HepG2 (cell line): ENCODE measurements around the gene PIEZO1. TPM values are rescaled to one million over a fixed set of nuclear protein-coding genes. Genes with fewer than 3 reads are reported as not detected.

ENCODE experiments used
- DMTF1 ChIP-seq: sonication (generic); formaldehyde crosslinking; IDR thresholded peaks from 2 replicates; pipeline ENCODE4 v1.4.0; 2020; ENCODE audit warnings: mild to moderate bottlenecking, missing genetic modification reagents
- HHEX ChIP-seq: IDR thresholded peaks from 2 replicates; pipeline ENCODE4 v1.6.1; 2016; ENCODE audit warnings: control low read depth
- KDM5B ChIP-seq: sonication (generic); formaldehyde crosslinking; IDR thresholded peaks from 2 replicates; pipeline ENCODE4 v1.4.0; 2020; ENCODE audit warnings: missing genetic modification reagents, mild to moderate bottlenecking, borderline replicate concordance
- MAFG ChIP-seq: sonication (generic); formaldehyde crosslinking; IDR thresholded peaks from 2 replicates; pipeline ENCODE4 v1.5.1; 2020; ENCODE audit warnings: mild to moderate bottlenecking, missing genetic modification reagents
- NFKB2 ChIP-seq: sonication (generic); formaldehyde crosslinking; IDR thresholded peaks from 2 replicates; pipeline ENCODE4 v1.4.0; 2020; ENCODE audit warnings: missing genetic modification reagents, borderline replicate concordance
- RERE ChIP-seq: IDR thresholded peaks from 2 replicates; pipeline ENCODE4 v1.6.1; 2016; ENCODE audit warnings: low read depth, missing genetic modification reagents, missing compliant biosample characterization
- RXRB ChIP-seq: IDR thresholded peaks from 2 replicates; pipeline ENCODE4 v1.6.1; 2016; ENCODE audit warnings: borderline replicate concordance, missing genetic modification reagents, missing compliant biosample characterization
- ZBTB3 ChIP-seq: sonication (generic); formaldehyde crosslinking; IDR thresholded peaks from 2 replicates; pipeline ENCODE4 v1.4.0; 2020; ENCODE audit warnings: low read depth, mild to moderate bottlenecking, moderate library complexity, missing genetic modification reagents, borderline replicate concordance
- ZKSCAN1 ChIP-seq: fragments of 150-350 bp; IDR thresholded peaks from 2 replicates; pipeline ENCODE4 v1.6.1; 2014; ENCODE audit warnings: low read length
- ZNF30 ChIP-seq: sonication (generic); formaldehyde crosslinking; IDR thresholded peaks from 2 replicates; pipeline ENCODE4 v1.5.0; 2020; ENCODE audit warnings: mild to moderate bottlenecking, missing genetic modification reagents
- ZNF496 ChIP-seq: sonication (generic); formaldehyde crosslinking; IDR thresholded peaks from 2 replicates; pipeline ENCODE4 v1.8.1; 2023; ENCODE audit warnings: mild to moderate bottlenecking, moderate library complexity, missing genetic modification reagents; ENCODE audit not compliant: insufficient replicate concordance
- ZNF512 ChIP-seq: sonication (generic); formaldehyde crosslinking; IDR thresholded peaks from 2 replicates; pipeline ENCODE4 v1.4.0; 2020; ENCODE audit warnings: mild to moderate bottlenecking, missing genetic modification reagents
- ZNF597 ChIP-seq: sonication (generic); formaldehyde crosslinking; IDR thresholded peaks from 2 replicates; pipeline ENCODE4 v1.5.0; 2020; ENCODE audit warnings: missing genetic modification reagents
- ZNF724P ChIP-seq: sonication (generic); formaldehyde crosslinking; IDR thresholded peaks from 2 replicates; pipeline ENCODE4 v1.8.0; 2022; ENCODE audit warnings: missing genetic modification reagents, borderline replicate concordance
- ZNF850 ChIP-seq: sonication (generic); formaldehyde crosslinking; conservative IDR thresholded peaks from 2 replicates; pipeline ENCODE4 v1.9.0; 2021; ENCODE audit warnings: mild to moderate bottlenecking, missing genetic modification reagents
- polyA plus RNA-seq, 8 experiments: library from polyadenylated mRNA; depleted of rRNA in 3 of 8; stranded (reverse) in 7 of 8; unstranded in 1 of 8; fragments of >200 nt; fragmentation: Illumina TruSeq in 4 of 8; extraction: Trizol in 4 of 8; gene quantifications; 2 replicates each; pipeline versions ENCODE4 v1.2.1 to v1.2.3, GENCODE V29; 2011 to 2016; ENCODE audit warnings: low read depth in 4 of 8, missing spikeins in 1 of 8, mixed read lengths in 1 of 8; ENCODE audit not compliant: insufficient read depth in 1 of 8
- total RNA-seq, 5 experiments: library from RNA; depleted of rRNA; stranded (reverse); fragments of >200 nt; fragmentation: Illumina TruSeq; extraction: Trizol; gene quantifications; 2 replicates each; pipeline ENCODE4 v1.2.3, GENCODE V29; 2016; ENCODE audit warnings: low read depth in 1 of 5
- TF ChIP-seq, protein P1 (sequence below): sonication (generic); formaldehyde crosslinking; IDR thresholded peaks from 2 replicates; pipeline ENCODE4 v1.8.1; 2023; ENCODE audit warnings: mild to moderate bottlenecking, inconsistent platforms, moderate library complexity, missing genetic modification reagents, borderline replicate concordance

The PIEZO1 gene
- total and polyA plus RNA-seq, 2 of the 13 experiments (the other 11 are each of a cell fraction or from before 2014, with no cell fraction given): 67.9 to 85.0 TPM

GRCh38 chr16:88743693-88744576 is 41.1 kb downstream of the PIEZO1 start (continued):
- no peak for TF ChIP-seq ZNF597 (CRISPR knock-in tag)
- TF ChIP-seq KDM5B (CRISPR knock-in tag): peak; percentile 56; the same call in 1 of the 2 replicates
- no peak for TF ChIP-seq DMTF1 (CRISPR knock-in tag)
- TF ChIP-seq MAFG (CRISPR knock-in tag): no peak
- TF ChIP-seq ZNF30: no peak
- TF ChIP-seq HHEX: no peak
- peak; percentile 54; the same call in 1 of the 2 replicates for TF ChIP-seq NFKB2 (CRISPR knock-in tag)
- no peak for TF ChIP-seq ZBTB3 (CRISPR knock-in tag)
- no peak for TF ChIP-seq RXRB (CRISPR knock-in tag)
- no peak for TF ChIP-seq ZKSCAN1
- TF ChIP-seq, protein P1, sequence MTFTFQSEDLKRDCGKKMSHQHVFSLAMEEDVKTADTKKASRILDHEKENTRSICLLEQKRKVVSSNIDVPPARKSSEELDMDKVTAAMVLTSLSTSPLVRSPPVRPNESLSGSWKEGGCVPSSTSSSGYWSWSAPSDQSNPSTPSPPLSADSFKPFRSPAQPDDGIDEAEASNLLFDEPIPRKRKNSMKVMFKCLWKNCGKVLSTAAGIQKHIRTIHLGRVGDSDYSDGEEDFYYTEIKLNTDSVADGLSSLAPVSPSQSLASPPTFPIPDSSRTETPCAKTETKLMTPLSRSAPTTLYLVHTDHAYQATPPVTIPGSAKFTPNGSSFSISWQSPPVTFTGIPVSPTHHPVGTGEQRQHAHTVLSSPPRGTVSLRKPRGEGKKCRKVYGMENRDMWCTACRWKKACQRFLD: peak; percentile 51; the same call in 1 of the 2 replicates
- TF ChIP-seq RERE (CRISPR knock-in tag): no peak
- no peak for TF ChIP-seq ZNF850 (CRISPR knock-in tag)
- TF ChIP-seq ZNF724P (CRISPR knock-in tag): no peak
- no peak for TF ChIP-seq ZNF496 (CRISPR knock-in tag)
- no peak for TF ChIP-seq ZNF512 (CRISPR knock-in tag)
